Islet precursor cell (in vitro differentiated cells): ENCODE measurements around the gene TGFB2.

Experiments
- DNase-seq: peaks from one replicate; pipeline ENCODE4 v3.0.0-alpha.2; 2018

TGFB2 gene

DNA sequence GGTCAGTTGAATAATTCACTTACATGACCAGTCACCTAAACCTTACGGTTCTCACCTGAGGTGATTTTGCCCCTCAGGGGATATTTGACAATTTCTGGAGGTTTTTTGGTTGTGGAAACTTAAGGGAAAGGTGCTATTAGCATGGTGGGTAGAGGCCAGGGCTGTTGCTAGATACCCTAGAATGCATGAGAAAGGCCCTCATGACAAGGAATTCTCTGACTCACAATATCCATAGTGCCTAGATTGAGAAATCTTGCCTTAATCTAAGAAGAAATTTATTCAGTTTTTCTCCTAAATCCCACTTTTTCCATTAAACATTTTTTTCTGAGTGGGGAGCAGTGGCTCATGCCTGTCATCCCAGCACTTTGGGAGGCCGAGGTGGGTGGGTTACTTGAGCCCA, 119.7 kb downstream of the TGFB2 start:
- no peak for DNase-seq

DNA sequence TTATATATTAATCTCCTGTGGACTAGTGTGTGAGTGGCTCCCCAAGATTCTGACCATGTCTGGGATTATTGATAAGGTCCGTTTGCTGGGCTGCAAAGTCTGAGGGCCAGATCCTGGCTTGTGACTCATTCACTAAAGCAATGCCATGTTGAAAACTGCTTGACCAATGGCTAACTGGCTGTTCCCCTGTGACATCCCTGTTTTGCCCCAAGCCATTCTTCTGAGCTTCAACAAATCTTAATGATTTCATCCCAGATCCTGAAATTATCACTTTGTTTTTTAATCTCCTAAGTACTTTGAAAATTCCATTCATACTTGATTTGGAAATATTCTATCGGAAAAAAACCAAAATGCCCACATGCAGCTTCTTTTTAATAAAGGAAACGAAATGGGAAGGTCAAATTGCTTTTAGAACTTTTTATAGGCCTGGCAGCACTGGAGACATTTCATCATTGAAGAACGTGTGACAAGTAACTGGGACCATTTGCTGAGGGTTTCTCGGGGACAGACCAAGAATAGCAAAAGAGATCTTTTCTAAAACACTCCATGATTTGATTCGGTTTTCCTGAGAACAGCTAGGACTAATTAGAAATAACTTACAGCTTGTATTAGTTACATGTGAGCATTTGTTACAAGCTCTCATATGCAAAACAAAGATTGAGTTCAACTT, 121.3 kb downstream of the TGFB2 start:
- no peak for DNase-seq

DNA sequence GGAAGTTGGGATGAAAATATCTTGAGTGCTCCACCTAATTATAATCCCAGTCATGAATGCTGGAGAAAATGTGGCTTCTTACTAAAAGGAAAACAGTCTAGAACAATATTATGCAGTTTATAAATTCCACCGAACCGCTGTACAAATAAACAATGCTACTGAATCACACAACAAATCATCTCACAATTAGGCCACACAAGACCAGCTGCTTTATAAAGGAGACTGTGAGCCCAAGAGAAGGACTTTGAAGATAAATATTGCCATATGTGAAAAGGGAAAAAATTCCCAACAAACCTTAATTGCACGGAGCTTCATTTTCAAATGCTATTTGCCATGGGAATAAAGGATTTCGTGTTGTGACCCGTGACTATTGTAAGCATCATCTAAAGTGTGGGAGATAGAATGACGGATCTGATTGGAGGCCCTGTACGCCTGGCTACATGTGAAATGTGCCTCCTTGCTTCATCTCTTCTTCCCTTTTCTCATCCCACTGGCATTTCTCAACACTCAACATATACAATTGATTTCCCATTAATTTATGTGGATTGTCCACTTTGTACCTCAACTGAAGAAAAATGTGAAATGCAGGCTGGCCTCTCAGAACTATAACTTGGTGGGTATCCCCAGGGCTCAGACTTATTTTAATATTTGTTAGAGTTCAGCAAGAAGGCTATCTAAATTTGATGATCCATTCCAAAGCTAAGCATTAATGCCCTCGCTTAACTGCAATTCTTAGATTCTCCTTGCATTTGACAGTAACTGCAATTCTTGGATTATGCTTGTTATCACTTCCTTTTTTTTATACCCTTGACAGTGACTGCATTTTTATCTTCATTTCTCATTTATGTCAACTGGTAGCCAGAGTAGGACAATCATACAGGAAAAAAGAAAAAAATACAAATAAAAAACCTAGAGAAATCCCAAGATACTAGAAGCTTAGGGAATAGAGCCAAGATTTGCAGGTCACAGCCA, 122.3 kb downstream of the TGFB2 start:
- DNase-seq, result no peak

GRCh38 chr1:218468711-218469110, 123.6 kb downstream of the TGFB2 start:
- no peak for DNase-seq

GRCh38 chr1:218472885-218473284, 127.7 kb downstream of the TGFB2 start:
- no peak for DNase-seq

GRCh38 chr1:218473522-218473921, 128.4 kb downstream of the TGFB2 start:
- DNase-seq, result no peak

DNA sequence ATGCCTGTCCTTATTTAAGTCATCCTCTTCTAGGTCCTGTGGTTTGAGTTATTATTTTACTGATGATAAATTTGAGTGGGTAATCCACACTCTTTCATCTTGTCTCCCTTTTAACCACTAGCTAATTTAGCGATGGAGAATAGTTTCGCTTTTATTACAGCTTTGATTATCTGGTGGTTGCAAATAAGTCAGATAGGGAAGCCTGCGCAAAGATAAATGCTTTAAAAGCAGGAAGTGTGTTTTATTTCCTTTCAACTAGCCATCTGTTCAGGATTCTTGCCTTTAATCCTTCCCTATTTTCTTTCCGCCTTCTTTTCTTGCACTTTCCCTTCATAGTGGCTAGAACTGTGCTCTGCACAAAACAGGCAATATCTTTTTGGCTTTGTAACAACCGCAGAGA, 129.0 kb downstream of the TGFB2 start:
- no peak for DNase-seq

- no peak for DNase-seq
These were observed 130.1 kb downstream of the TGFB2 start for GRCh38 chr1:218475275-218475674.

GRCh38 chr1:218475699-218476098, 130.6 kb downstream of the TGFB2 start:
- no peak for DNase-seq

DNA sequence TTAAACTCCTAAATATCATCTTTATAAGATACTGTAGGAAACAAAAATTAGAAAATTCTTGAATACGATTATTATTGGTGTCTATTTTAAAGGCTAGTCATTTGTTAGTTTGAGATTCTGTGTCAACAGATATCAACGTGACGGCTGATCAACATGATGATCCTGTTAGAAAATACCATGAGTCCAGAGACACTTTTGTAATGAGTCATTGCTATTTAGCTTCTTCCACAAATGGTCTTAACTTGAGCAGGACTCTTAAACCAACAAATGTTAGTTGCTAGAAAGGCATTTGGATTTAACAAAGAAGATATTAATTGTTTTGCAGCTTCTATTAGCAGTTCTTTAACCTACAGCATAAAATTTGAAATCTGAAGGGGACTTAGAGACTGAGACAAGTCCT, 131.2 kb downstream of the TGFB2 start:
- no peak for DNase-seq

DNA sequence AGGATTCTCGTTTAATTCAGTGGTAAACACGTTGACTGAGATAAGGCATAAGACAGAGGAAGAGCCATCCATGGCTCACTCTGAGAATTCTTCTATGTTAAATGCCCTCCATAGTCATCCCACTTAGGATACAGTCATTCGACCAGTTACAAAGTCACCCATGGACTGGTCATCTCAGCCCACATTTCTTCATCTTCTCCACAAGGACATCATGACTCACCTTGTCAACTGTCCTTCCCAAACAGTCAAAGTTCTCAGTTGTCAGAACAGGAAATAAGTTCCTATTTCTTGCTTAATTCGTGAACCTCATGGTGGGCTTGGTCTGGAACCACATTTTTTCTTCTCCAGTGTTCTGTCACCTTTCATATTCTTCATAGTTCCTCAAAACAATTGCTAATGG, 133.2 kb downstream of the TGFB2 start:
- DNase-seq, result no peak

- peak; percentile 59 for DNase-seq
These were observed 134.4 kb downstream of the TGFB2 start for GRCh38 chr1:218479436-218480115.

DNA sequence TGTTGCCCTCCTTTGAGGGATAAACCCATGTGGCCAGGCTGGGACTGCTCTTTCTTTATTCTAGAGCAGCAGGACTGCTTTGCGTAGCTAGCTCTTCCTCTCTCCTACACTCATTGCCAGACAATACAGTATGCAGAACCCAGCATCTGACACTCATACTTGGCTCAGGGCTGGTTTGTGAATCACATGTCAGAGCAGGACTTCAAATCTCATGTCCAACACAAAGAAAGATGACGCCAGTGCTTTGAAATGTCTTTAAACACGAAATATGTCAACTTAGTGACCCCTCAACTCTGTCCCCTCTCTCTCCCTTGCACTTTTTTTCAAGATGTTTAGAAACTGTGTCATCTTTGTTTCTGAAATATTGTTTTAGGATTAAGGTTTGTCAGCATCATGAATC, 135.0 kb downstream of the TGFB2 start:
- DNase-seq, result peak; percentile 56

GRCh38 chr1:218480588-218481099, 135.5 kb downstream of the TGFB2 start:
- DNase-seq, result no peak

GRCh38 chr1:218481116-218481775, 136.1 kb downstream of the TGFB2 start:
- DNase-seq, result no peak

- no peak for DNase-seq
These were observed 137.5 kb downstream of the TGFB2 start for GRCh38 chr1:218482683-218483082.

DNA sequence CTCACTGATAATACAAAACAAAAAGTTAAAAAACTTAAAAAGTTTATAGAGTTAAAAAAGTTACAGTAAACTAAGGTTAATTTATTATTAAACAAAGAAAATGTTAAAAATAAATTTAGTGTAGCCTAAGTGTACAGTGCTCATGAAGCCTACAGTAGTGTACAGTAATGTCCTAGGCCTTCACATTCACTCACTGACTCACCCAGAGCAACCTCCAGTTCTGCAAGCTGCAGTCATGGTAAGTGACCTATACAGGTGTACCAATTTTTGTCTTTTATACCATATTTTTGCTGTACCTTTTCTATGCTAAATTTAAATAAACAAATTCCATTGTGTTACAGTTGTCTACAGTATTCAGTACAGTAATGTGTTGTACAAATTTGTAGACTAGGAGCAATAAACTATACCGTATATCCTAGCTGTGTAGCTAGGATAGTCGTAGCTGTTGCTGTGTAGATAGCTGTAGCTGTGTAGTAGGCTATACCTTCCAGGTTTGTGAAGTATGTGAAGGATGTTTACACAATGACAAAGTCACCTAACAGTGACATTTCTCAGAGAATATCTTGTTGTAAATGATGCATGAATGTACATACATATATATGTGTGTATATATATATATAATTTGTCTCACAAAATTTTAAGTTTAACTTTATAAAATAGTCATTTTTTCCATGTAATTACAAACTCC, 140.2 kb downstream of the TGFB2 start:
- DNase-seq, result no peak

- DNase-seq, result no peak
These were observed 143.4 kb downstream of the TGFB2 start for GRCh38 chr1:218488531-218488930.

GRCh38 chr1:218488986-218489385, 143.8 kb downstream of the TGFB2 start:
- DNase-seq, result peak; percentile 96

DNA sequence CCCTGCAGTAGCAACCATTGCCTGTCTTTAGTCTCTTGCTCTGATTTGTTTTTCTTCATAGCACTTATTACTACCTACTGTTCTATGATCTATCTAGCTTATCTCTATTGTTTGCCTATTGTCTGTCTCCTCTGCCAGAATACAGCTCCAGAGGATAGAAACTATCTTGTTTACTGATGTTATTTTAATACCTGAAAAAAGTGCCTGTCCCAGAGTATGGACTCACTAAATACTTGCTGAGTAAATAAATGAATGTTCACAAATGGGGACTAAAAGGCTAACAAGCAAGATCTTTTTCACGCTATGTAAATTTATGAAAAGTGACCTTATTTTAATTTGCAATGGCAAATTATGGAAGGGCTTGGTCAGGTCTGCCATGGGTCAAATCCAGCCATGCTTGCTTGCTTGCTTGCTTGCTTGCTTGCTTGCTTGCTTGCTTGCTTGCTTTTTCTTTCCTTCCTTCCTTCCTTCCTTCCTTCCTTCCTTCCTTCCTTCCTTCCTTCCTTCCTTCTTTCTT, 145.3 kb downstream of the TGFB2 start:
- no peak for DNase-seq

DNA sequence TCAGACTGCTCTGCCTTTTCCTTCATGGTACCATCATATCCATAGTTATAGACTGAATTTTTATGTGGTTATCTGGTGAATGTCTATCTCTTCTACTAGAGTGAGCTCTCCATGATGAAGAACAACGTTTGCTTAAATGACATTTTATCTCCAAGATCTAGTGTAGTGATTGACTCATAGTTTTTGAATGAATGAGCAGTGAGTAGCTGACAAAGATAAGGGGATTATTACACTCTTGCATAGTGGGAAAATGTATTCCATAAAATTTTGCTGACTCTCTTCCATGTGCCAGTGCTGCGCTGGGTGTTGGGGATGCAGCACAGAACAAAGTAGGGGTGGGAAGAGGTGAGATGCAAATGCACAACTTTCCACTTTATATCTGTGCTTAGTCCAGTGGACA, 147.7 kb downstream of the TGFB2 start:
- DNase-seq, result no peak

DNA sequence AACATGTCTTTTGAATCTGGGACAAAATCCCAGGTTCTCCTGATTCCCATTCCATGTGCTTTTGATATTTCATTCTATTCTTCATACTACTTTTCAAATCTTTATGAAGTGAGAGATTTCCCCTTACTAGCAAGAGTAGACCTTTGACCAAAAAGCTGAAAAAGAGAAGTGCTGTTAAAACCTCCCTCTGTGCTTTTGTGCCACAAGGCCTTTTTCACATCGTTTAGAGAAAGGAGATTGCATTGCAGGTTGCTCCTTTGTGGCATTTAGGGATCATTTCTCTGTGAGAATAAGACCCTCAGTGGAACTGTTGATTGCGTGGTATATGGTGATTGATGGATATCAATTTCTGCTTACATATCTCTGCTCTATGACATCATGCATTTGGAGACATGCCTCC, 148.8 kb downstream of the TGFB2 start:
- no peak for DNase-seq
